IPS-15b (cell line): Measurements from ENCODE around the gene CAMK1G.

ENCODE experiments used
- H3K27me3 ChIP-seq: one replicate; pipeline ENCODE4 v1.6.1; 2013; ENCODE audit warnings: low read length; ENCODE audit not compliant: control insufficient read depth, insufficient read depth
- H3K36me3 ChIP-seq: one replicate; pipeline ENCODE4 v1.6.1; 2013; ENCODE audit warnings: low read length; ENCODE audit not compliant: control insufficient read depth, insufficient read depth
- H3K4me1 ChIP-seq: one replicate; pipeline ENCODE4 v1.6.1; 2013; ENCODE audit warnings: mild to moderate bottlenecking, low read length; ENCODE audit not compliant: control insufficient read depth, insufficient read depth
- H3K4me3 ChIP-seq: one replicate; pipeline ENCODE4 v1.5.1; 2013; ENCODE audit warnings: low read depth, low read length
- H3K9ac ChIP-seq: one replicate; pipeline ENCODE4 v1.6.1; 2013; ENCODE audit warnings: low read depth, mild to moderate bottlenecking, low read length
- H3K9me3 ChIP-seq: one replicate; pipeline ENCODE4 v1.6.1; 2013; ENCODE audit warnings: mild to moderate bottlenecking, low read length; ENCODE audit not compliant: control insufficient read depth, insufficient read depth

The CAMK1G gene

DNA sequence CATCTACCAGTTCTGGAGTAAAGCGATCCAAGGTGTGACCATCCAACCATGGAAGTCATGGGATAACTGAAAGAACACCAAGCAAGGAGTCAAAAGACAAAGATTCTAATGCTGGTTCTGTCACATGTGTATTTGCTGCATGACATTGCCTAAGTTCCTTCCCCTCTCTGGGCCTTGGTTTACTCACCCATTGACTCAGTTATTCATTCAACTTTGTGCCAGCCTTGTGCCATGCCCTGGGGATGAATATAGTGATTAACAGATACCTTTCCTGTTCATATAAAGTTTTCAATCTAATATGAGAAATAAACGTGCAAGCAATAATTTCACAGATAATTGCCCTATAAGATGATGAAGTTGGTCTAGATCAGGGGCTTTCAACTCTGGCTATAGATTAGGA is 33.0 kb upstream of the CAMK1G start:
- Histone ChIP-seq H3K4me1 (peaks cover 19% of the 10 kb centered on the region), H3K27me3 (peaks cover 17% of the 10 kb centered on the region), H3K4me3 (no peak overlapping the region)

DNA sequence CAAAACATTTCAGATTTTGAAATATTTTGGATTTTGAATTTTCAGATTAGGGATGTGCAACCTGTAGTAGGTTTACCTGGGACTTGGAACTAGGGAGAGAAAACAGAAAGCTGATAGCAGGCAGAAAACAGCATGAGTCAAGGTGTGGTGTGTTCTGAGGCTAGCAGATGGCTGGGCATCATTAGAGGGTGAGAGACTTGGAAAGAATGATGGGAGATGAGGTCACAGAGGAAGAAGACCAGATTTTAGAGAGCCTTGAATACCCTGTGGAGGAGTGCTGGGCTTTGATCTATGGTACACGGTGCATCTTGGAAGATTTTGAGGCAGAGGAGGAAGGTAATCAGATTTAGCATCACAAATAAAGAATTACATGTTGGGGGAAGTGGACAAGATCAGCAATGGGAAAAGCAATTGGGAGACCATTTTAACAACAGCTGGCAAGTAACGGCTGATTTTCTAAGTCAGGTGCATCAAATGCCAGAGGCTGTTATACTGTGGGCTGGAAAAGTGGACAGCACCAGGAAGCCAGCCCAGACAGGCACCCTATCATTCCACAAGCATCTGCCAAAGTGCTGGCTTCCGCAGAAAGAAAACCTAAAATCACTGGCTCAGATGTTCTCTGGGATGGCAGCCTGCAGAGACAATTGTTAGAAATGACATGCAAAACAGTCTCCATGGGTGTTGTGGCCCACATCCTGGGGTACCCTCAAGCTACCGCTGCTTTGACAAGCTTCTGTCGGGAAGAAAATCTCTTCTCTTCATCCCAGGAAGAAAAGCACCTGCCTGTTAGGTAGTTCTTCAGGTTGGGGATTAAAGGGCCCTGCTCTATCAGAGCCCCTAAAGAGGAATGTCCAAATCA is 30.9 kb upstream of the CAMK1G start:
- no peak overlapping the region for H3K9ac ChIP-seq
- H3K4me3 ChIP-seq: no peak overlapping the region
- H3K9me3 ChIP-seq: no peaks in the 10 kb centered on the region
- peaks cover 9% of the 10 kb centered on the region for H3K27me3 ChIP-seq
- no peaks in the 10 kb centered on the region for H3K36me3 ChIP-seq
- peaks cover 31% of the 10 kb centered on the region for H3K4me1 ChIP-seq

More for the DNA sequence above, 33.0 kb upstream of the CAMK1G start:
- no peak overlapping the region for H3K9ac ChIP-seq
- no peaks in the 10 kb centered on the region for H3K36me3 ChIP-seq
- no peaks in the 10 kb centered on the region for H3K9me3 ChIP-seq

DNA sequence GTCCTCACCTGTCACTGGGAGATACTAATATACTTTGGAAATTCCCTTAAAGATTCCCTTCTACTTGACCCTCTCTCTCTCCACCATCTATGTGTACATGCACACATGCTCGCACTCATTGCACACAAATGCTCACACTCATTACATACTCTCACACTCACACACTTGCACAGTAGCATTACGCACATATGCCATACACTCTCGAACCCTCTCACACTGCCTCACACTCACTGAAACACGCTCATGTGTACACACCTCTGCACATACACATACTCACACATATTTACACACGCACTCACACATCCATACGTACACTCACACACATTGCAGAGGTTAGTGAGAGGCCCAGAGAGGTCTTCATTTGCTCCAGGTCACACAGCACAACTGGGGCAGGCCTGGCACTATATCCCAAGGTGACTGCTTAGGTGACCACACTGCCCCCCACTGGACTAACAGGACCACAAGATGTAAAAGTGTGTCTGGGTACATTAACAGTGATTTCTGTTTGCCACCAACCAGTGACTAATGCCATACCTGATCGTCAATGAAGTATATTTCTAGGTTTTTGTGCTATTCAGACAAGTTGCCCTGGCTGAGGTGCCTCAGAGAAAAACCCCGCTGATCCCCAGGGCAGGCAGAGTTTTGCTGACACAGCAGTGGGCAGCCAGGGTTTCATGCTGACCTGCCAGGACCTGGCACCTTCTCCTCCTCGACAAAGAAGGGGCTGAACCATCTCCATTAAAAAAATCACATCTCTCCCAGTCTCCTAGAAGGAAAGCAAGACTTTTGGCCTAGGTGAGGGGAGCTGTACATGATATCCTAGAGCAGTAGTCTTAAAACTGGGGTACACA is 28.5 kb upstream of the CAMK1G start:
- Histone ChIP-seq H3K36me3 (no peaks in the 10 kb centered on the region), H3K4me3 (no peak overlapping the region), H3K9me3 (no peaks in the 10 kb centered on the region), H3K4me1 (peaks cover 24% of the 10 kb centered on the region), H3K27me3 (peaks cover 2% of the 10 kb centered on the region), H3K9ac (no peak overlapping the region)

DNA sequence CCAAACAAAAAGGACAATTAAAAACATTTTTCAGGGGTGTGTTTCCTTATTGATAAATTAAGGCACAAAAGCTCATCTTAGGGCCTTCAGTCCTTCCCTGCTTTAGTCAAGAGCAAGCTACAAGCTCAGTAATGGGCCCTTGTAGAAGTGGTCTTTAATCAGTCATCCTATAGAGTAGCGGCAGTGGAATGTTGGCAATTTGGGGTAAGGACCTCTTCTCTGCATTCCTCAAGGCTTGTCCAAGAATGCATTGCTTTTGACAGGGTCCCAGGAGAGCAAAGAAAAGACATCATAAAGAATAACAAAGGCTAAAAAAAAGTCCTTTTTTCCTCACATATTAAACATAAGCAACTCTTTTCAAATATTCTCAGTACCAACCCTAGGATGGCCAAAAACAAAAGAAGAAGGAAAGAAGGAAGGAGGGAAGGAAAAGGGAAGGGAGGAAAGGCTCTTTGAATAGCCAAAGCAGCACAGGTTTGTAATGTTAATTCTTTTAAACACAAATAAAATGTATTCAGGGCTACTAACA is 27.3 kb upstream of the CAMK1G start:
- Histone ChIP-seq H3K9me3 (no peaks in the 10 kb centered on the region), H3K4me3 (no peak overlapping the region), H3K9ac (no peak overlapping the region), H3K4me1 (peaks cover 24% of the 10 kb centered on the region), H3K36me3 (no peaks in the 10 kb centered on the region), H3K27me3 (no peaks in the 10 kb centered on the region)

DNA sequence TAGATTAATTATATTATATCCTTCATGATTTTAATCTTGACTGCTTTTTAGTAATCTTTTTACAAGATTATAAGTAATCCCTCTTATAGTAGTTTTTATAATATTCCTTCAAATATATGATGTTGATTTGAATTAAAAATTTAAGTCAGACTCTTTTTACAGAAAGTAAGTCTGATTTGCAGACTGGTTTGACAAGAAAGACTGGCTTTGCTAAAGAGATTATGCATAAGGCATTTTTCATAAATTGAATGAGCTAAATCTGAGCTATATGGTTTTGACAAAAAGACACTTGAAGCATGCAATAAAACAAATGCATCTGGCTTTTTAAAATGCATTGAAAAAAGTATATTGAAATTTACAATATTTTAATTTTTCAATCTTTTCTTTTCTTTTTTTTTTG is 26.3 kb upstream of the CAMK1G start:
- Histone ChIP-seq H3K4me1 (peaks cover 24% of the 10 kb centered on the region), H3K27me3 (no peaks in the 10 kb centered on the region), H3K9ac (no peak overlapping the region), H3K4me3 (no peak overlapping the region), H3K36me3 (no peaks in the 10 kb centered on the region), H3K9me3 (no peaks in the 10 kb centered on the region)

DNA sequence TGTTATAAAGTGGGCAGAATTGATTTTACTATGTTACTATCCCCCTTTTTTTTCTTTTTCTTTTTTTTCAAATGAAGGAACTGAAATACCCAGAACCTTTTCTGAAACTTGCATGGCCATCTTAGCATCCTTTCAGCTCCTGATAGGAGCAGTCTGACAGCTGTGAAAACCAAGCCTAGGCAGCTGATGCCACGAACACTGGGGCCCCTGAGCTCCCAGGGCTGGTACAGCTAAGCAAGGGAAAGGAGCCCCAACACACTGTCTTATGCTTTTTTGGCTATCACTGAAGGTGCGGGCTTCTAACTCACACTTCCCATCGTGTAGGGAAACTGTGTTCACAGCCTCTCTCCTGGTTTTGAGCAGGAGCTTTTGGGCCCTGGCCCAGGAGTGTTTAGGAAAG is 23.0 kb upstream of the CAMK1G start:
- peaks cover 12% of the 10 kb centered on the region for H3K4me1 ChIP-seq

DNA sequence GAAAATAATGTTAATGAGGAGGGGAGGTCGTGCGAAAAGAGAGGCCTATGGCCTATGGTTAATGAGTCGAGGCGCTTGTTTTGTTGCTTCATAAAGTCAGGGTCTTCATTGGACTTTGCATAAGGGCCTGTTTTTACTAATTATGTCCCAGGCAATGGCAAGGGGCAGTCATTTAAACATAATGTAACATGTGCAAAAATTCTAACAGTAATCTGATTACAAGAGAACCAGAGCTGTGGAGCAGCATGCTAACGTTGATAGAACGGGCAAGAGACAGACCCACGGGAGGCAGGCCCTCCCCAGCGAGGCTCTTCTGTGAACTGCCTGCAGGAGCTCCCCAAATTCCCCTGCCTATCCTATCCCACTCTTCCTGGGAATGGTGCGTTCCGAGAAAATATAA is 22.6 kb upstream of the CAMK1G start:
- H3K36me3 ChIP-seq: no peaks in the 10 kb centered on the region
- peaks cover 14% of the 10 kb centered on the region for H3K27me3 ChIP-seq

More for the DNA sequence above, 23.0 kb upstream of the CAMK1G start:
- Histone ChIP-seq H3K9me3 (no peaks in the 10 kb centered on the region), H3K27me3 (peaks cover 11% of the 10 kb centered on the region), H3K36me3 (no peaks in the 10 kb centered on the region), H3K9ac (no peak overlapping the region), H3K4me3 (no peak overlapping the region)

DNA sequence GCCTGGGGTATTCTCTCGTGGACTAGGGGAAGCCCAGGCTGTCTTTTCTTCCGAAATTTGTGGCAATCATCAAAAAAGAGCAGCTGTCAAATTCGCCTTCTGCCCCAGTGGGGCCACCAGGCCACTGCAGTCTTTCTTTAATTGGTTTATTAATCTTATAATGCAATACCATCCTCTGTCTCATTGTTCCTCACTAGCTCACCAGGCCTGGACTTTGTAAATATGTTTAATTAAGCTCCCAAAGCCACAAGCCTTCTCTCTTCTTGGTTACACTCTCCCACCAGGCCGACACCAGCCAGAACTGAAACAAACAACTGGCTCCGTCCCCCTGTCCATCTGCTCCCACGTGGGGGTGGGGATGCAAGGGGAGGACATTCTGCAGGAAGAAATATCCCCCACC is 22.0 kb upstream of the CAMK1G start:
- Histone ChIP-seq H3K4me3 (no peak overlapping the region), H3K9me3 (no peaks in the 10 kb centered on the region), H3K27me3 (peaks cover 14% of the 10 kb centered on the region), H3K4me1 (peaks cover 3% of the 10 kb centered on the region), H3K9ac (no peak overlapping the region), H3K36me3 (no peaks in the 10 kb centered on the region)

More for the DNA sequence above, 22.6 kb upstream of the CAMK1G start:
- no peak overlapping the region for H3K9ac ChIP-seq
- H3K9me3 ChIP-seq: no peaks in the 10 kb centered on the region
- H3K4me1 ChIP-seq: peaks cover 8% of the 10 kb centered on the region
- no peak overlapping the region for H3K4me3 ChIP-seq

DNA sequence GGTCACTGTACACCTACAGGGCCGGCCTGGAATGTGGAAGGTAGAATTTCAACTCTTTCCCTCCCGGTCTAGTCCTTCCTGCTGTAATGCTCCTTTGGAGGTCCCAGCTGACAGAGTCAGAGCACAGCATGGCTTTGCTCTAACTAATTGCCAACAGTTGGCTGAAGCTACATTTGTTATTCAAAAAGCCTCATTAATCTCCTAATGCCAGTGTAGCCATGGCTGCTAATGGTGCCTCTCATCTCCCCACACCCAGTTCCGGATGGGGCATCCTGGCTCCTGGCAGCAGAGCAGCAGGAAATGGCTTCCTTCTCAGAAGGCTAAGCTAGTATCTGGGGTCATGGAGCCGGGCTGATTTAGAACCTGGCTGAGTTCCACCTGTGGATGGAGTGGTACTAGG is 18.7 kb upstream of the CAMK1G start:
- Histone ChIP-seq H3K4me1 (no peaks in the 10 kb centered on the region), H3K36me3 (no peaks in the 10 kb centered on the region), H3K9me3 (no peaks in the 10 kb centered on the region), H3K4me3 (no peak overlapping the region), H3K9ac (no peak overlapping the region), H3K27me3 (peaks cover 18% of the 10 kb centered on the region)

DNA sequence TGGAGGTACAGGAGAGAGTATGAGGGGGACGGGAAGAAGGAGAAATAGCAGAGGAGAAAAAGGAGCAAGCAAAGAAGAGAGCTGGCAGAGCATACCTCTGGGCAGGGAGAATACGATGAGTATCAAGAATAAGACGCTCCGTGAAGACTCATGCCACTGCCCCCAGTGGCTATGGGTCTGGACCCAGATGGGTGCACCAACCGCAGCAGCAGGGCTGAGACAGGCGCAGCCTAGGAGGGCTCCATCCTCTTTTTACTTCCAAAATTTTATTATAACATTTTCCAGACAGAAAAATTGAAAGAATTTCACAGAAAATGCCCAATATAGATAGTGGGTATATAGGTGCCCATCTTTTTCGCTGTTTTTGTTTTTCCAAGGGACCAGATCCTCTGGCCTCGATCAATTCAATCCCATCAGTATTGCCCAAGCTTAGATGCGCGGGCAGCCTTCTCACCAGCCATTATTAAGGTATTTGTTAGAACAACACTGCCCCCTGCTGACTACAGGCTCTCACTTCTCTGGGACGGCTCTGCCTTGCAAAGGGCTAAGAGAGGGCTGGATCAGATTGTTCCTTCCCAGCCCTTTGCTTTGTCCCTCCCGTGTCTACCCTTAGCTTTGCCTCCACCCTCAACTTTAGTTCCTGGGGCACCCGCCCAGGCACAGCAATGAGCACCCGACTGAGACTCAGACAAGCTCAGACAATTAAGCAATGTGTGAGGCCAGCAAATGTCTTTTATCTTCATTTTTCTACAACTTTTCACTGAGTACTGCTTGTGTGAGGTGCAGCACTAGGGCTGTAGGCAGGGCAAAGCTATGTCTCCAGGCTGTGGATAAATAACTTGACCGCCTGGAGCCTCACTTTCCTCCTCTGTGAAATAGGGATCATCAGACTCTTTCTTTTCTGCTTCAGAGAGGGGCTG is 17.5 kb upstream of the CAMK1G start:
- H3K9me3 ChIP-seq: no peaks in the 10 kb centered on the region
- no peaks in the 10 kb centered on the region for H3K36me3 ChIP-seq
- H3K9ac ChIP-seq: no peak overlapping the region
- peaks cover 28% of the 10 kb centered on the region for H3K27me3 ChIP-seq
- H3K4me3 ChIP-seq: no peak overlapping the region
- H3K4me1 ChIP-seq: no peaks in the 10 kb centered on the region

DNA sequence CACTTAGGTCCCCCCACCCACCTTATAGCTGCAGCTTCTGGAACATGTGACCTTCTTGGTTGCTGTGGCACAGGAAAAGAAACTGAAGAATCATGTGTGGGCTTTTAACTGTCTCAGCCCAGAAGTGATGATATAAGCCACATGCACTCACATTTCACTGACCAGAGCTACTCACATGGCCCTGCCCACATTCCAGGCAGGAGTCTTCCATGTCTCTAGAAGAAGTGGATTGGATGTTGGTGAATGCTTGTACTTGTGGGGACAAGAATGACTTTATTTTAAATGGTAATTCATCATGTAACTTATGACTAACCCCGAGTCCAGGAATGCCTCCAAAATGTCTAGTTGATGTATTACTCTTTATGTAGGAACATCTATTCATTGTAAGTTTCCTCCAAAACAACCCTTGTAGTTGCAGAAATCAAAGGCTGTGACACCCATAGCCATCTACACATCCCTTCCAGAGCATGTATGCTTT is 15.8 kb upstream of the CAMK1G start:
- Histone ChIP-seq H3K4me1 (no peaks in the 10 kb centered on the region), H3K4me3 (no peak overlapping the region), H3K9ac (no peak overlapping the region), H3K27me3 (peaks cover 28% of the 10 kb centered on the region), H3K36me3 (no peaks in the 10 kb centered on the region), H3K9me3 (no peaks in the 10 kb centered on the region)
